SK-N-SH (cell line): ENCODE results near the gene ZBTB17. TPM values are rescaled to one million over a fixed set of nuclear protein-coding genes. Genes with fewer than 3 reads are reported as not detected.

Experiments used
- CTCF ChIA-PET: fragments of 300-600, 350-600 bp; formaldehyde crosslinking; extraction: SDS; loops from one replicate; lab custom pipeline; 2021; lab: Yijun Ruan, JAX
- POLR2A ChIA-PET: fragments of 350-600 bp; sonication (Branson Sonifier 250); formaldehyde crosslinking; extraction: SDS; loops from one replicate; lab custom pipeline; 2020; ENCODE audit warnings: antibody characterized with exemption, inconsistent platforms; lab: Yijun Ruan, JAX
- DNase-seq: peaks from one replicate; pipeline ENCODE4 v3.0.0; 2012
- H2AFZ ChIP-seq: fragments of 200-600 bp; sonication (generic); 2 replicates; pipeline ENCODE4 v1.8.1; 2016; ENCODE audit warnings: antibody characterized with exemption, mild to moderate bottlenecking, low read depth
- H3F3A ChIP-seq: fragments of 200-600 bp; sonication (generic); replicated peaks from 2 replicates; pipeline ENCODE3; 2016; ENCODE audit warnings: antibody characterized with exemption, mild to moderate bottlenecking; ENCODE audit not compliant: insufficient read depth
- H3K27ac ChIP-seq, 2 experiments: fragments of 200-500 bp in 1 of 2; fragments of 200-600 bp in 1 of 2; sonication (Bioruptor generic) in 1 of 2; sonication (generic), shearing (Covaris generic) in 1 of 2; 2 replicates each; pipeline versions ENCODE4 v1.5.1 to v1.6.1; 2014 to 2016; ENCODE audit warnings: low read depth in 2 of 2, inconsistent platforms in 1 of 2, low read length in 1 of 2, mild to moderate bottlenecking in 1 of 2, mixed read lengths in 1 of 2
- H3K27me3 ChIP-seq: fragments of 200-600 bp; sonication (generic), shearing (Covaris generic); 2 replicates; pipeline ENCODE4 v1.6.1; 2016; ENCODE audit warnings: mixed run types; ENCODE audit not compliant: insufficient read depth
- H3K36me3 ChIP-seq, 2 experiments: fragments of 200-500 bp in 1 of 2; fragments of 200-600 bp in 1 of 2; sonication (Bioruptor generic) in 1 of 2; sonication (generic) in 1 of 2; replicated peaks in 1 of 2; 2 replicates each; pipeline versions ENCODE3 to v1.5.1; 2014 to 2016; ENCODE audit warnings: low read length in 1 of 2, mild to moderate bottlenecking in 1 of 2; ENCODE audit not compliant: insufficient read depth in 2 of 2, control insufficient read depth in 1 of 2
- H3K4me1 ChIP-seq, 2 experiments: fragments of 200-500 bp in 1 of 2; fragments of 200-600 bp in 1 of 2; sonication (Bioruptor generic) in 1 of 2; sonication (generic), shearing (Covaris generic) in 1 of 2; 2 replicates each; pipeline versions ENCODE4 v1.5.1 to v1.6.1; 2014 to 2016; ENCODE audit warnings: low read depth in 1 of 2, low read length in 1 of 2, mixed run types in 1 of 2; ENCODE audit not compliant: insufficient read depth in 2 of 2, control insufficient read depth in 1 of 2
- H3K4me2 ChIP-seq: fragments of 200-600 bp; sonication (generic), shearing (Covaris generic); 2 replicates; pipeline ENCODE4 v1.6.1; 2017; ENCODE audit warnings: mixed run types
- H3K4me3 ChIP-seq, 2 experiments: fragments of 200-500 bp in 1 of 2; fragments of 200-600 bp in 1 of 2; sonication (Bioruptor generic) in 1 of 2; sonication (generic), shearing (Covaris generic) in 1 of 2; 2 replicates each; pipeline versions ENCODE4 v1.5.1 to v1.8.1; 2014 to 2016; ENCODE audit warnings: low read depth in 2 of 2, inconsistent platforms in 1 of 2, low read length in 1 of 2, mild to moderate bottlenecking in 1 of 2, mixed read lengths in 1 of 2, moderate library complexity in 1 of 2
- H3K79me2 ChIP-seq: fragments of 200-600 bp; sonication (generic); 2 replicates; pipeline ENCODE4 v1.8.1; 2017; ENCODE audit warnings: mild to moderate bottlenecking; ENCODE audit not compliant: insufficient read depth
- H3K9ac ChIP-seq: fragments of 200-600 bp; sonication (generic); 2 replicates; pipeline ENCODE4 v1.6.1; 2017; ENCODE audit warnings: mixed run types
- H3K9me2 ChIP-seq: fragments of 200-600 bp; sonication (generic); 2 replicates; pipeline ENCODE4 v1.6.1; 2017; ENCODE audit warnings: mixed run types
- H3K9me3 ChIP-seq: fragments of 200-600 bp; sonication (generic); 2 replicates; pipeline ENCODE4 v1.6.1; 2017; ENCODE audit warnings: mixed run types, mild to moderate bottlenecking, moderate library complexity
- H4K20me1 ChIP-seq: fragments of 200-600 bp; sonication (generic); 2 replicates; pipeline ENCODE4 v1.6.1; 2017; ENCODE audit warnings: mild to moderate bottlenecking, mixed run types; ENCODE audit not compliant: insufficient read depth
- CTCF ChIP-seq: fragments of 200-600 bp; sonication (generic); IDR thresholded peaks from 2 replicates; pipeline ENCODE4 v1.6.1; 2017; ENCODE audit warnings: antibody characterized with exemption, mild to moderate bottlenecking, moderate library complexity
- ELF1 ChIP-seq: IDR thresholded peaks from 2 replicates; pipeline ENCODE4 v1.4.0; 2012
- EP300 ChIP-seq, 2 experiments: IDR thresholded peaks; 2 replicates each; pipeline versions ENCODE4 v1.4.0 to v1.6.1; 2012; ENCODE audit warnings: borderline replicate concordance in 1 of 2, low read depth in 1 of 2, low read length in 1 of 2
- FOXM1 ChIP-seq: IDR thresholded peaks from 2 replicates; pipeline ENCODE4 v1.4.0; 2012; ENCODE audit warnings: low read depth, mild to moderate bottlenecking
- GATA2 ChIP-seq: sonication (generic); formaldehyde crosslinking; IDR thresholded peaks from 2 replicates; pipeline ENCODE4 v1.5.0; 2020; ENCODE audit warnings: mild to moderate bottlenecking, missing genetic modification reagents
- MAX ChIP-seq: IDR thresholded peaks from 2 replicates; pipeline ENCODE4 v1.4.0; 2012; ENCODE audit warnings: low read depth
- MEF2A ChIP-seq: IDR thresholded peaks from 2 replicates; pipeline ENCODE4 v1.4.0; 2012; ENCODE audit warnings: low read depth, borderline replicate concordance
- NFIC ChIP-seq: IDR thresholded peaks from 2 replicates; pipeline ENCODE4 v1.4.0; 2012; ENCODE audit warnings: borderline replicate concordance
- RAD21 ChIP-seq: IDR thresholded peaks from 2 replicates; pipeline ENCODE4 v1.6.1; 2012; ENCODE audit warnings: mild to moderate bottlenecking, low read length
- REST ChIP-seq: IDR thresholded peaks from 2 replicates; pipeline ENCODE4 v1.6.1; 2012; ENCODE audit warnings: mild to moderate bottlenecking, low read depth, low read length, moderate library complexity
- RFX5 ChIP-seq: IDR thresholded peaks from 2 replicates; pipeline ENCODE4 v1.6.1; 2012; ENCODE audit warnings: mild to moderate bottlenecking, improper control_type of control experiment, low read length
- SMC3 ChIP-seq: IDR thresholded peaks from 2 replicates; pipeline ENCODE4 v1.6.1; 2012; ENCODE audit warnings: low read depth, low read length, improper control_type of control experiment
- TAF1 ChIP-seq: IDR thresholded peaks from 2 replicates; pipeline ENCODE4 v1.6.1; 2012; ENCODE audit warnings: low read depth, mild to moderate bottlenecking, low read length, moderate library complexity, borderline replicate concordance
- WGBS: methylation state at CpG from one replicate; pipeline ENCODE4 v1.1.6; 2017; ENCODE audit warnings: low lambda C conversion rate; 5-methylcytosine and 5-hydroxymethylcytosine counted together
- polyA plus RNA-seq, 3 experiments: library from polyadenylated mRNA; depleted of rRNA; stranded (reverse); fragments of >200 nt; gene quantifications; 2 replicates each; pipeline ENCODE4 v1.2.3, GENCODE V29; 2012

The ZBTB17 gene
- polyA plus RNA-seq, 1 of the 3 experiments (the other 2 are of a cell fraction): 56.4 TPM

GRCh38 chr1:15962176-15962575 lies 13.7 kb downstream of the ZBTB17 start:
- TF ChIP-seq ELF1: no peak
- no peak for TF ChIP-seq MAX
- no peak for TF ChIP-seq SMC3
- TF ChIP-seq NFIC: no peak
- 100% methylated on average over 6 of the region's 6 CpGs for WGBS
- peaks cover 12% of the 10 kb centered on the region; the same call in 1 of the 2 replicates for H4K20me1 ChIP-seq
- H3K4me2 ChIP-seq: no peak overlapping the region
- H3K79me2 ChIP-seq: peaks cover 98% of the 10 kb centered on the region
- ChIA-PET CTCF (interaction anchor here (0.9 to 1.1 kb wide), 3 partner anchors 10 to 112 kb away, joined by 3 read pairs; no protein-coding TSS in a partner anchor), POLR2A (no interaction called here)
- H3K36me3 ChIP-seq: peaks cover 4 to 5% of the 10 kb centered on the region in 2 experiments
- H3K4me3 ChIP-seq: no peak overlapping the region
- H3K9me3 ChIP-seq: no peaks in the 10 kb centered on the region
- H3K4me1 ChIP-seq: peaks cover 23 to 52% of the 10 kb centered on the region in 2 experiments
- H3K9ac ChIP-seq: no peak overlapping the region
- no peaks in the 10 kb centered on the region for H3K27me3 ChIP-seq
- H2AFZ ChIP-seq: no peak overlapping the region
- H3F3A ChIP-seq: peaks cover 36% of the 10 kb centered on the region
- no peak overlapping the region for H3K27ac ChIP-seq
- DNase-seq: no peak
- no peaks in the 10 kb centered on the region for H3K9me2 ChIP-seq

- Histone ChIP-seq H3K9ac (no peak overlapping the region), H3K36me3 (peaks cover 4 to 5% of the 10 kb centered on the region in 2 experiments), H3K9me3 (no peaks in the 10 kb centered on the region), H2AFZ (no peak overlapping the region), H3K27me3 (no peaks in the 10 kb centered on the region), H3K4me2 (no peak overlapping the region), H3K4me1 (peaks cover 24 to 54% of the 10 kb centered on the region in 2 experiments), H3K27ac (no peak overlapping the region), H3K79me2 (peaks cover 98% of the 10 kb centered on the region), H3F3A (peaks cover 38% of the 10 kb centered on the region), H3K9me2 (no peaks in the 10 kb centered on the region), H4K20me1 (peaks cover 12% of the 10 kb centered on the region; the same call in 1 of the 2 replicates), H3K4me3 (no peak overlapping the region)
- no peak for DNase-seq
- WGBS: 97% methylated on average over 11 of the region's 11 CpGs
- TF ChIP-seq REST: no peak
- TF ChIP-seq GATA2 (CRISPR knock-in tag): no peak
- TF ChIP-seq NFIC: no peak
- no peak for TF ChIP-seq RFX5
- TF ChIP-seq TAF1: no peak
- TF ChIP-seq MEF2A: no peak
- no peak for TF ChIP-seq FOXM1
- TF ChIP-seq RAD21: no peak
- no peak for TF ChIP-seq CTCF
- no peak for TF ChIP-seq EP300 (IDR thresholded peaks at IDR 0.05; ENCODE audit: borderline replicate concordance in 1 of 2, low read depth in 1 of 2, low read length in 1 of 2)
- ChIA-PET POLR2A (no interaction called here), CTCF (interaction anchor here (0.9 to 1.5 kb wide), 3 partner anchors 9 to 170 kb away, joined by 3 read pairs; no protein-coding TSS in a partner anchor)
Measured at GRCh38 chr1:15961492-15961891, 14.4 kb downstream of the ZBTB17 start.
